GM12878 (cell line): Measurements from ENCODE around the gene TMEM38A. TPM values are rescaled to one million over a fixed set of nuclear protein-coding genes. Genes with fewer than 3 reads are reported as not detected.

Experiments used
- ATAC-seq: fragments of 200-7000 bp; cut with Tn5 transposase; 3 replicates; pipeline ENCODE4 v1.9.1; 2020; ENCODE audit warnings: mild to moderate bottlenecking, moderate library complexity
- BruUV-seq: library from RNA; stranded (reverse); fragments of 400-500 nt; replicated peaks from 2 replicates; lab custom pipeline; 2021; lab: Mats Ljungman, UMichigan
- CTCF ChIA-PET: fragments of 300-600 bp; sonication (Branson Sonifier 250); formaldehyde crosslinking; extraction: SDS; loops from one replicate; lab custom pipeline; 2021; ENCODE audit warnings: inconsistent platforms; lab: Yijun Ruan, JAX
- POLR2A ChIA-PET: fragments of 350-600 bp; formaldehyde crosslinking; extraction: SDS; loops from one replicate; lab custom pipeline; 2021; ENCODE audit warnings: inconsistent platforms; lab: Charles Lee
- RAD21 ChIA-PET: fragments of 300-600 bp; sonication (Branson Sonifier 250); formaldehyde crosslinking; loops from one replicate; lab custom pipeline; 2023; ENCODE audit warnings: antibody characterized with exemption; ENCODE audit not compliant: unreplicated experiment; lab: Charles Lee
- SMC1A ChIA-PET: fragments of 300-600 bp; sonication (Branson Sonifier 250); formaldehyde crosslinking; loops from one replicate; lab custom pipeline; 2023; ENCODE audit not compliant: unreplicated experiment, uncharacterized antibody; lab: Charles Lee
- DNase-seq: peaks from one replicate; pipeline ENCODE4 v3.0.0-alpha.2; 2011; ENCODE audit warnings: low read depth, low spot score
- FAIRE-seq: peaks from 3 replicates; lab custom pipeline; 2011; peaks lifted over from hg19 to GRCh38; lab: Jason Lieb, UNC
- H2AFZ ChIP-seq: 2 replicates; pipeline ENCODE4 v1.6.0; 2011; ENCODE audit warnings: low read depth, low read length, control low read depth; ENCODE audit not compliant: control insufficient read depth
- H3K27ac ChIP-seq: 2 replicates; pipeline ENCODE4 v1.5.1; 2011; ENCODE audit warnings: control low read depth; ENCODE audit not compliant: control insufficient read depth, insufficient read depth
- H3K27me3 ChIP-seq, 2 experiments: replicated peaks in 1 of 2; 2 replicates each; pipeline versions ENCODE4 v1.6.0 to v1.6.1; 2011; ENCODE audit warnings: low read length in 1 of 2; ENCODE audit not compliant: control insufficient read depth in 2 of 2, insufficient read depth in 2 of 2
- H3K36me3 ChIP-seq, 2 experiments: 2 replicates each; pipeline ENCODE4 v1.5.1; 2011; ENCODE audit warnings: low read length in 1 of 2; ENCODE audit not compliant: control insufficient read depth in 2 of 2, insufficient read depth in 2 of 2
- H3K4me1 ChIP-seq: 2 replicates; pipeline ENCODE4 v1.6.1; 2011; ENCODE audit warnings: mild to moderate bottlenecking, low read length, moderate library complexity, mixed read lengths; ENCODE audit not compliant: control insufficient read depth, insufficient read depth
- H3K4me2 ChIP-seq: 2 replicates; pipeline ENCODE4 v1.6.0; 2011; ENCODE audit warnings: control low read depth; ENCODE audit not compliant: control insufficient read depth, insufficient read depth
- H3K4me3 ChIP-seq: fragments of 200-600 bp; sonication (generic); 2 replicates; pipeline ENCODE4 v1.5.1; 2016
- H3K79me2 ChIP-seq: 2 replicates; pipeline ENCODE4 v1.6.0; 2011; ENCODE audit warnings: low read length; ENCODE audit not compliant: control insufficient read depth, insufficient read depth
- H3K9ac ChIP-seq: 2 replicates; pipeline ENCODE4 v1.8.0; 2011; ENCODE audit warnings: low read length, control low read depth, mixed read lengths; ENCODE audit not compliant: control insufficient read depth, insufficient read depth
- H3K9me3 ChIP-seq: replicated peaks from 3 replicates; pipeline ENCODE4 v1.5.1; 2011; ENCODE audit warnings: mild to moderate bottlenecking, low read length; ENCODE audit not compliant: control insufficient read depth, insufficient read depth
- H4K20me1 ChIP-seq: 2 replicates; pipeline ENCODE4 v1.6.0; 2011; ENCODE audit not compliant: control insufficient read depth, insufficient read depth
- CREM ChIP-seq: IDR thresholded peaks from 2 replicates; pipeline ENCODE4 v1.6.1; 2014; ENCODE audit warnings: antibody characterized with exemption, low read depth
- CUX1 ChIP-seq: IDR thresholded peaks from 2 replicates; pipeline ENCODE4 v1.6.1; 2012; ENCODE audit warnings: improper control_type of control experiment, low read depth, low read length; ENCODE audit not compliant: insufficient replicate concordance
- NR2F1 ChIP-seq: fragments of 450-650 bp; conservative IDR thresholded peaks from 2 replicates; pipeline ENCODE4 v1.6.1; 2017; ENCODE audit warnings: mild to moderate bottlenecking
- ZSCAN29 ChIP-seq: fragments of 450-650 bp; IDR thresholded peaks from 2 replicates; pipeline ENCODE4 v1.6.1; 2017; ENCODE audit warnings: mild to moderate bottlenecking, moderate library complexity
- WGBS: methylation state at CpG from one replicate; pipeline ENCODE4 v1.1.6; 2016; ENCODE audit warnings: low lambda C conversion rate; ENCODE audit not compliant: insufficient replicate concordance, insufficient coverage; ENCODE audit errors: missing lambda C conversion rate; 5-methylcytosine and 5-hydroxymethylcytosine counted together
- in situ Hi-C: fragments of 300-500 bp; cut with MboI; formaldehyde crosslinking; loops from 9 replicates; pipeline ENCODE4 v1.14.3; 2018; ENCODE audit warnings: mixed read lengths
- intact Hi-C: fragments of 100-400 bp; cut with micrococcal nuclease; formaldehyde crosslinking; loops from one replicate; pipeline ENCODE4 v1.14.2; 2022; ENCODE audit not compliant: unreplicated experiment
- polyA plus RNA-seq, 11 experiments: library from polyadenylated mRNA; depleted of rRNA in 4 of 11; unstranded in 6 of 11; stranded (reverse) in 5 of 11; fragments of >200 nt; fragmentation: Nextera tagmentation in 4 of 11; fragmentation: Illumina TruSeq in 1 of 11; extraction: Ambion mirVana in 4 of 11; extraction: Trizol in 1 of 11; gene quantifications; 1 replicate in 1 of 11; 2 replicates in 10 of 11; pipeline versions ENCODE4 v1.2.1 to v1.2.3, GENCODE V29; 2011 to 2016; ENCODE audit warnings: inconsistent platforms in 2 of 11, missing spikeins in 2 of 11, low read depth in 1 of 11
- total RNA-seq, 4 experiments: library from RNA; depleted of rRNA in 3 of 4; stranded (reverse); fragments of >200 nt in 3 of 4; fragmentation: Illumina TruSeq in 1 of 4; extraction: Trizol in 1 of 4; gene quantifications; 2 replicates each; pipeline versions ENCODE4 v1.2.1 to v1.2.3, GENCODE V29; 2013 to 2021

Gene TMEM38A
- total and polyA plus RNA-seq, 10 of the 15 experiments (the other 5 are each of a cell fraction or from before 2014, with no cell fraction given): 4.5 to 22.2 (median 15.0) TPM

- no TSS peak for BruUV-seq
Observed at GRCh38 chr19:16737911-16738310, 77.0 kb downstream of the TMEM38A start.

More at GRCh38 chr19:16737911-16738310, 77.0 kb downstream of the TMEM38A start:
- no peaks in the 10 kb centered on the region for H3K36me3 ChIP-seq
- H3K4me2 ChIP-seq: no peak overlapping the region
- H3K9me3 ChIP-seq: peaks cover 2% of the 10 kb centered on the region; the same call in 1 of the 3 replicates
- SMC1A ChIA-PET: no interaction called here
- no peaks in the 10 kb centered on the region for H3K27me3 ChIP-seq
- H4K20me1 ChIP-seq: no peaks in the 10 kb centered on the region
- H3K27ac ChIP-seq: no peak overlapping the region
- no peak for TF ChIP-seq ZSCAN29
- no peak for TF ChIP-seq NR2F1
- TF ChIP-seq CREM: no peak
- no peak for TF ChIP-seq CUX1
- DNase-seq: no peak
- under 1% methylated on average over 4 of the region's 4 CpGs for WGBS
- POLR2A ChIA-PET: interaction anchor here (0.7 kb wide), 1 partner anchor 18 kb away, joined by 5 read pairs; the partner anchor contains the start of gene NWD1
- RAD21 ChIA-PET: no interaction called here
- no peaks in the 10 kb centered on the region for H3K4me1 ChIP-seq
- H3K79me2 ChIP-seq: no peaks in the 10 kb centered on the region
- no peak overlapping the region for H2AFZ ChIP-seq
- CTCF ChIA-PET: interaction anchor here (0.6 kb wide), 1 partner anchor 758 kb away, joined by 3 read pairs; no protein-coding TSS in a partner anchor
- ATAC-seq: no peak
- H3K4me3 ChIP-seq: no peak overlapping the region
- in situ Hi-C loops: no loop called here
- intact Hi-C loops: no loop called here
- H3K9ac ChIP-seq: no peak overlapping the region
- no peak for FAIRE-seq
